ENCODE measurements around the gene LLCFC1. TPM values are rescaled to one million over a fixed set of nuclear protein-coding genes. Genes with fewer than 3 reads are reported as not detected.

LLCFC1 gene
- total RNA-seq, 1 donor from 2014 or later, result not detected

DNA sequence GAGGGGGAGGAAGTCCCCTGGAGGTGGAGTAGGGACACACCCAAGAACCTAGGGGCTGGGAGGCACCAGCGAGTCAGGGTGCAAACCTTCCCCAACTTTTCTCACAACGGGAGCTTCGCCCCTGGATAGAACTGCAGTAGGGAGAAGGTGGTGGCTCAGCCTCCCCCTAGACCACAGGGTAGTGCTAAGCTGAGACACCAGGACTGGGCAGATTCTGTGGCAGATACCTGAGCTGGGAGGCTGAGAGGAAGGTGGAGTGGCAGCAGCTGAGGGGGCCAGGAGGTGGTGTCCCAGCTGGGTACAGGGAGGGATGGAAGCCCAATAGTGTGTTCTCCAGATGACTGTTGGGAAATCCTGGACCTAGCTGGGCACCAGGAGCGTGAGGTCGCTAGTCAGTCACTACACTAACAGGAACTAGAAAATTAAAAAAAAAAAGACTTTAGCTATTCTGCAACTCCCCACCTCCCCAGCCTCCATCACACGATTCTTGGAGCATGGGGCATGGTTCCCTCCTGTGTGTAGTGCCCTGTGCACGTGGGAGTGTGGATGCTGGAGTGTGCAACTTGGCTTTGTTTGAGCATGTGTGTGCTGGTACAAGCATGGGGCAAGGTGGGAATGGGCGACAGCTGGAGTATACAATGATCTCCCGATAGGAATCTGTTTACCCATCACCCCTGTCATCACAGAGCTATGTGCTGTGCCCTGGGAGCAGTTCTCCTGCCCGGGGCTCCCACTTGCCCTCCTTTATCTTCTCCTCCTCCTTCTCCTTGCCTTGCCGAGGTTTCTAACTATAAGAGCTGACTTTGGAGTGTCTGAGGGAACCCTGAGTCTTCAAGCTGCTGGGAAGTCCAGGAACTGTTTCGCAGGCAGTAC is 44.9 kb upstream of the LLCFC1 start:
- Mint-ChIP-seq H3K4me3 (no peak overlapping the region), H3K36me3 (no peaks in the 10 kb centered on the region), H3K27ac (no peak overlapping the region), H3K27me3 (ENCODE audit: low read depth) (peaks cover 7% of the 10 kb centered on the region), H3K4me1 (peaks cover 12% of the 10 kb centered on the region), H3K9me3 (no peaks in the 10 kb centered on the region)
- TF ChIP-seq, protein P1, sequence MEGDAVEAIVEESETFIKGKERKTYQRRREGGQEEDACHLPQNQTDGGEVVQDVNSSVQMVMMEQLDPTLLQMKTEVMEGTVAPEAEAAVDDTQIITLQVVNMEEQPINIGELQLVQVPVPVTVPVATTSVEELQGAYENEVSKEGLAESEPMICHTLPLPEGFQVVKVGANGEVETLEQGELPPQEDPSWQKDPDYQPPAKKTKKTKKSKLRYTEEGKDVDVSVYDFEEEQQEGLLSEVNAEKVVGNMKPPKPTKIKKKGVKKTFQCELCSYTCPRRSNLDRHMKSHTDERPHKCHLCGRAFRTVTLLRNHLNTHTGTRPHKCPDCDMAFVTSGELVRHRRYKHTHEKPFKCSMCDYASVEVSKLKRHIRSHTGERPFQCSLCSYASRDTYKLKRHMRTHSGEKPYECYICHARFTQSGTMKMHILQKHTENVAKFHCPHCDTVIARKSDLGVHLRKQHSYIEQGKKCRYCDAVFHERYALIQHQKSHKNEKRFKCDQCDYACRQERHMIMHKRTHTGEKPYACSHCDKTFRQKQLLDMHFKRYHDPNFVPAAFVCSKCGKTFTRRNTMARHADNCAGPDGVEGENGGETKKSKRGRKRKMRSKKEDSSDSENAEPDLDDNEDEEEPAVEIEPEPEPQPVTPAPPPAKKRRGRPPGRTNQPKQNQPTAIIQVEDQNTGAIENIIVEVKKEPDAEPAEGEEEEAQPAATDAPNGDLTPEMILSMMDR (IDR thresholded peaks at IDR 0.05; ENCODE audit: unreplicated experiment), result no peak
- DNase-seq (ENCODE audit: low spot score in 2 of 2, unreplicated experiment in 2 of 2), result no peak

DNA sequence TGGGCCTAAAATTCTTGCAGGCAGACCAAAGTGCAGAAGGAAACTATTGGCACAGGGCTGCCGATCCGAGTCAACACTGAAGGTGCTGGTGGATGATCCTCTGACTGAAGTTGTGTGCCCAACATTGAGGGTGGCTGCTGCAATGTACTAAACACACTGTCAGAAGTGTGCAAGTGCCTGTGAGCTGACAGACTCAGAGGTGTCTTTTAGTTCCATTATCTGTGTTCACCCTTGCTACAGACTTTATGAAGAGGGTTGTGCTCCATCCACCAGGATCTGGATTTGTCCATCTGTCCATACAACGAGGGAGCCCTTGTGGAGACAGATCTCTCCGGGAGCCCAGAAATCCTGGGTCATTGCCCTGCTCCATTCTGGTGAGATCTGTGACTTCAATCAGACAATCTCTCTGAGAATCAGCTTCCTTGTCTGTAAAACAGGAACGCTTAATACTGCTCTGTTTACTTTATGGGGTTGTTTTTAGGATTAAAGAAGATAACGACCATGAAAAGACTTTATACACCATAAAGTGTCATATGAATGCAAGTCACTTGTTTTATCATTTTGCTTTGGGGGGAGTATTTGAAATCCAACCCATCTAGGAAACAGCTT is 44.2 kb upstream of the LLCFC1 start:
- Mint-ChIP-seq H3K4me1 (peaks cover 12% of the 10 kb centered on the region), H3K4me3 (no peak overlapping the region), H3K9me3 (no peaks in the 10 kb centered on the region), H3K27ac (no peak overlapping the region), H3K27me3 (ENCODE audit: low read depth) (peaks cover 7% of the 10 kb centered on the region), H3K36me3 (no peaks in the 10 kb centered on the region)
- TF ChIP-seq, protein P1 (IDR thresholded peaks at IDR 0.05; ENCODE audit: unreplicated experiment), result no peak
- no peak for DNase-seq (ENCODE audit: low spot score in 2 of 2, unreplicated experiment in 2 of 2)

DNA sequence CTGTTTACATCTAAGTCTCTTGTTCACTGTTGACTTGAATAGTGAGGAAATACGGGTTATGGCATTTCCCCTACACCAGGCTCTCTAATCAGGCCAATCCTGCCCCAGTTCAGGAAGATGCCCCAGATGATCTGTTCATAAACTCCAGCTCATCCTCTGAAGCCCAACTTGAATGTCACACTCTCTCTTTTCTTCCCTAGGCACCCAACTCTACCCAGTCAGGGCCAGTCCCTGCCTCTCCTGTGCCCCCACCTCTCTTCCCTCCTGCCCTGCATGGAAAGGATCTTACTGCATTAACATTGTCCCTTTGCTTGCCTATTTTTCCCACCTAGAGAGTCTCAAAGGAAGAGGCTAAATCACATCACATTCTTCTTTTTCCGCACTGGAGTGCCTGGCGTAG is 43.1 kb upstream of the LLCFC1 start:
- TF ChIP-seq, protein P1 (IDR thresholded peaks at IDR 0.05; ENCODE audit: unreplicated experiment), result no peak
- H3K27me3 Mint-ChIP-seq (ENCODE audit: low read depth), result peaks cover 7% of the 10 kb centered on the region
- H3K36me3 Mint-ChIP-seq, result no peaks in the 10 kb centered on the region
- DNase-seq (ENCODE audit: low spot score in 2 of 2, unreplicated experiment in 2 of 2), result no peak
- H3K9me3 Mint-ChIP-seq, result no peaks in the 10 kb centered on the region
- H3K4me3 Mint-ChIP-seq, result no peak overlapping the region
- no peak overlapping the region for H3K27ac Mint-ChIP-seq
- H3K4me1 Mint-ChIP-seq, result peaks cover 12% of the 10 kb centered on the region

DNA sequence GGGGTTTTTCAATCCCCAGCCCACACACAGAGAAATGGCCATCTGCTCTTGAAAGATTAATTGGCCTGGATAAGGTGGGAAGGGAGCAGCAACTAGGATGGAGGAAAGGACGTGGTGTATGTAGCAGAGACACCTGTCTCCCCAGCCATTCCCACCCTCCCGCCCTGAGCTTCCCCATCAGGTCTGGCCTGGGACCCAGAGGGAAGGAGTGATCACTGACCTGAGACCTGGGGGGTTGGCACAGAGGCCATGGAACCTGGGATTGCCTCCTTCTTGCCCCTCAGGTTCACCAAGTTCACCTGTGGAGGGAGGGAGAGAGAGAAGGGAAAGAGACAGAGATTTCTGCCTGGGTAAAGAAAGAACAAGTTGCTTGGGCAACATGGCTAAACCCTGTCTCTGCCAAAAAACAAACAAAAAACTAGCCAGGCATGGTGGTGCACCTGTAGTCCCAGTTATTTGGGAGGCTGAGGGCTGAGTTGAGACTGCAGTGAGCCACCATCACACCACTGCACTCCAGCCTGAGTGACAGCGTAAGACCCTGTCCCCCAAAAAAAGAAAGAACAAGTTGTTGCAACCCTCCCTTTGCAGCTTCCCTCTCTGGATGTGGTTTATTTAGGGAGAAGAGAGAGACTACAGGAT is 42.4 kb upstream of the LLCFC1 start:
- TF ChIP-seq, protein P1 (IDR thresholded peaks at IDR 0.05; ENCODE audit: unreplicated experiment), result no peak
- H3K27ac Mint-ChIP-seq, result no peak overlapping the region
- H3K9me3 Mint-ChIP-seq, result no peaks in the 10 kb centered on the region
- peaks cover 12% of the 10 kb centered on the region for H3K4me1 Mint-ChIP-seq
- H3K4me3 Mint-ChIP-seq, result no peak overlapping the region
- DNase-seq (ENCODE audit: low spot score in 2 of 2, unreplicated experiment in 2 of 2), result no peak
- H3K36me3 Mint-ChIP-seq, result no peaks in the 10 kb centered on the region
- peaks cover 5% of the 10 kb centered on the region for H3K27me3 Mint-ChIP-seq (ENCODE audit: low read depth)

GRCh38 chr7:142897691-142898090 is 41.6 kb upstream of the LLCFC1 start:
- no peaks in the 10 kb centered on the region for H3K36me3 Mint-ChIP-seq
- no peak for DNase-seq (ENCODE audit: low spot score in 2 of 2, unreplicated experiment in 2 of 2)
- H3K27ac Mint-ChIP-seq, result no peak overlapping the region
- peaks cover 6% of the 10 kb centered on the region for H3K9me3 Mint-ChIP-seq
- H3K4me3 Mint-ChIP-seq, result no peak overlapping the region
- TF ChIP-seq, protein P1 (IDR thresholded peaks at IDR 0.05; ENCODE audit: unreplicated experiment), result no peak
- H3K4me1 Mint-ChIP-seq, result peaks cover 12% of the 10 kb centered on the region
- H3K27me3 Mint-ChIP-seq (ENCODE audit: low read depth), result peaks cover 4% of the 10 kb centered on the region

Measured in mesothelial cell of epicardium (in vitro differentiated cells).